Pericardium fibroblast (primary cell): ENCODE results near the gene PCGF6. TPM values are rescaled to one million over a fixed set of nuclear protein-coding genes. Genes with fewer than 3 reads are reported as not detected.

Source experiments
- total RNA-seq: library from RNA; depleted of rRNA; stranded (reverse); fragments of >200 nt; gene quantifications from 2 replicates; pipeline ENCODE4 v1.2.3, GENCODE V29; 2015

Gene PCGF6, protein sequence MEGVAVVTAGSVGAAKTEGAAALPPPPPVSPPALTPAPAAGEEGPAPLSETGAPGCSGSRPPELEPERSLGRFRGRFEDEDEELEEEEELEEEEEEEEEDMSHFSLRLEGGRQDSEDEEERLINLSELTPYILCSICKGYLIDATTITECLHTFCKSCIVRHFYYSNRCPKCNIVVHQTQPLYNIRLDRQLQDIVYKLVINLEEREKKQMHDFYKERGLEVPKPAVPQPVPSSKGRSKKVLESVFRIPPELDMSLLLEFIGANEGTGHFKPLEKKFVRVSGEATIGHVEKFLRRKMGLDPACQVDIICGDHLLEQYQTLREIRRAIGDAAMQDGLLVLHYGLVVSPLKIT
- 6.1 and 9.2 TPM in 2 replicates for total RNA-seq

DNA sequence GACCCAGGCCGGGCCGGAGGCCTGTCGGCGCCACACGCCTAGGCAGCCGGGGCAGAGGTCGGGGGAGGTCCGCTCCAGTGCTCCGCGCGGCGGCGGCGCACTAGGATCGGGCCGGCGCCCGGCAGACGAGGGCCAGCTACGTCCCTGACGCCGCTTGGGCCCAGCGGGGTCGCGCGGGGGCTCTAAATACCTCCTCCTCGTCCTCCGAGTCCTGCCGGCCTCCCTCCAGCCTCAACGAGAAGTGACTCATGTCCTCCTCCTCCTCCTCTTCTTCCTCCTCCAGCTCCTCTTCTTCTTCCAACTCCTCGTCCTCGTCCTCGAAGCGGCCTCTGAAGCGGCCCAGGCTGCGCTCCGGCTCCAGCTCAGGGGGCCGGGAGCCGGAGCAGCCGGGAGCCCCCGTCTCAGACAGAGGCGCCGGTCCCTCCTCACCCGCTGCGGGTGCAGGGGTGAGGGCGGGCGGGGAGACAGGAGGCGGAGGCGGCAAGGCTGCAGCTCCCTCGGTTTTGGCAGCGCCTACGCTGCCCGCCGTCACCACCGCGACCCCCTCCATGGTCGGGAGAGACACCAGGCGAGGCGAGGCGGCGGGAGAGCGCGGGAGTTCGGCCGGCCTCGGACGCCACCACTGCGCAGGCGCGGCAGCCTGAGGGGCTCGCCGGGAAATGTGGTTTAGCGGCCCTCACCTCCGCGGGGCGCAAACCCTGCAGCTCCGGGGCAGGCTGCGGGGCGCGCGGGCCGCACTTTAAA is at the start of gene PCGF6:
Gene PCGF6 (minus strand): TSS at position 624 of the 744 bp plus-strand sequence. CDS start 74 bp downstream, at position 550.

DNA sequence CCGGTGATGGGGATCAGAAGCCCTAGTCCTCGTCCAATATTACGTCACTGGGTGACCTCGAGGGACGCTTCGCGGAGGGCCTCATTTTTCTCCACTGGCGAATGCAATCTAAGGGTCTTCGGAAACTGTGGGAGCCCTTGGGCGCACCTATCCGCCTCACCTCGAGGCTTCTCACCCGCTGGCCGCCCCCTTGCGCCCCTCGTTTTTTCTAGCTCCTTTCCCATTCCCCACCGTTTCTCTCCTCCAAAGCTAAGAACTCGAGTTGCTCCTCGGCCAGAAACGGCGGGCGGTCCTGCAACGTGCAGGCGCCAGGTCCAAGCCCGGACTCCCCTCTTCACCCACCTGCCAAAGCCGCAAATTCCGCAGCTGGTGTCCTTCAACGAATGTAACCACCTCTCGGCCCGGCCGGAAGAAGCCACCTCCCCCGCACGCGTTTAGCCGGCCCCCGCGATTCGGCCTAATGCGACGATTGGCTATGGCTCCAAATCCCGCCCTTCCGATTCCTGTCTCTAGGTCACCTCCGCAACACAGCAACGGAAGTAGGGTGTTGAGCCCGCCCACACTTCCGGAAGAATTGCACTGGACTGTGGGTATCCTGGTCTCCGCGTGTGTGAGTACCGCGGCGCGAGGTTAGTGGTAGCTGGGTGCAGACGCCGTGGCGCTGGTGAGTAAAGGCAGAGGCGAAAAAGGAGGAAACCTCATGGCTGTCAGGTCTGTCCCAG is 45.3 kb upstream of the PCGF6 start, which contains the start of the genes ATP5MK and PDCD11:
Gene ATP5MK (minus strand): TSS at position 409 of the 722 bp plus-strand sequence. CDS start 4,018 bp downstream, outside the sequence.
Gene PDCD11 (plus strand): TSS at position 560 of the 722 bp plus-strand sequence. CDS start 1,801 bp downstream, outside the sequence.

GRCh38 chr10:103367782-103368518 is 17.0 kb upstream of the PCGF6 start, which contains the start of gene TAF5:
Gene TAF5 (plus strand): TSS chr10:103367976. CDS start chr10:103367990, 14 bp downstream.

DNA sequence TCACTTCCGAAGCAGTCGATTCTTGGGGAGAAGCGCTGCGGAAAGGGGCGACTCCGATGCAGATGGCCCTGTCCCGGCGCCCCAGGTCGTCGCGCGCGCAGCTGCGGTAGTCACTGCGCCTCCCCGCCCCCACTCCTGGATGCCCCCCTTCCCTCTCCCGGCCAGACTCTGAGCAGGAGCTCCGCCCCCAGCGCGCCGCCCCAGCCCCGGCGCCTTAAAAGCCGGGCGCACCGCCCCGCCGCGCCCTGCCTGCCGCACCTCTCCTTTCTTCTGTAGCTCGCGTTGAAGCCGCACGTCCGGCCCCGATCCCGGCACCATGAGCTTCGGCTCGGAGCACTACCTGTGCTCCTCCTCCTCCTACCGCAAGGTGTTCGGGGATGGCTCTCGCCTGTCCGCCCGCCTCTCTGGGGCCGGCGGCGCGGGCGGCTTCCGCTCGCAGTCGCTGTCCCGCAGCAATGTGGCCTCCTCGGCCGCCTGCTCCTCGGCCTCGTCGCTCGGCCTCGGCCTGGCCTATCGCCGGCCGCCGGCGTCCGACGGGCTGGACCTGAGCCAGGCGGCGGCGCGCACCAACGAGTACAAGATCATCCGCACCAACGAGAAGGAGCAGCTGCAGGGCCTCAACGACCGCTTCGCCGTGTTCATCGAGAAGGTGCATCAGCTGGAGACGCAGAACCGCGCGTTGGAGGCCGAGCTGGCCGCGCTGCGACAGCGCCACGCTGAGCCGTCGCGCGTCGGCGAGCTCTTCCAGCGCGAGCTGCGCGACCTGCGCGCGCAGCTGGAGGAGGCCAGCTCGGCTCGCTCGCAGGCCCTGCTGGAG is 73.8 kb downstream of the PCGF6 start, which contains the start of gene INA:
Gene INA (plus strand): TSS at position 243 of the 817 bp plus-strand sequence. CDS start 74 bp downstream, at position 317.

Other genes with a start within 250 kb of the PCGF6 start
- gene NT5C2, start 157.9 kb downstream of the PCGF6 start, total RNA-seq = 67.0 and 67.7 TPM in 2 replicates
- 0.09 and 0.12 TPM in 2 replicates for gene RPEL1, start 105.3 kb downstream of the PCGF6 start, total RNA-seq
- gene INA, start 74.0 kb downstream of the PCGF6 start, total RNA-seq = 0.09 and 0.12 TPM in 2 replicates
- 2.3 and 4.9 TPM in 2 replicates for gene TAF5, start 16.8 kb upstream of the PCGF6 start, total RNA-seq
- 255 and 293 TPM in 2 replicates for gene ATP5MK, start 45.3 kb upstream of the PCGF6 start, total RNA-seq
- gene PDCD11, start 45.5 kb upstream of the PCGF6 start, total RNA-seq = 16.0 and 18.9 TPM in 2 replicates
- gene CALHM2, start 101.2 kb upstream of the PCGF6 start, total RNA-seq = 84.4 and 88.9 TPM in 2 replicates
- not detected in 2 replicates for gene CALHM1, start 107.8 kb upstream of the PCGF6 start, total RNA-seq
- 0.58 TPM in 1 of 2 replicates, not detected in the other for gene CALHM3, start 128.1 kb upstream of the PCGF6 start, total RNA-seq
- gene NEURL1, start 142.6 kb upstream of the PCGF6 start, total RNA-seq = under 0.01 and 2.4 TPM in 2 replicates